GM18861 (cell line): ENCODE results near the gene CFAP77.

Experiments
- ATAC-seq: cut with Tn5 transposase; IDR thresholded peaks from one replicate; pipeline ENCODE4 v1.9.1; 2021; ENCODE audit not compliant: unreplicated experiment

The CFAP77 gene

DNA sequence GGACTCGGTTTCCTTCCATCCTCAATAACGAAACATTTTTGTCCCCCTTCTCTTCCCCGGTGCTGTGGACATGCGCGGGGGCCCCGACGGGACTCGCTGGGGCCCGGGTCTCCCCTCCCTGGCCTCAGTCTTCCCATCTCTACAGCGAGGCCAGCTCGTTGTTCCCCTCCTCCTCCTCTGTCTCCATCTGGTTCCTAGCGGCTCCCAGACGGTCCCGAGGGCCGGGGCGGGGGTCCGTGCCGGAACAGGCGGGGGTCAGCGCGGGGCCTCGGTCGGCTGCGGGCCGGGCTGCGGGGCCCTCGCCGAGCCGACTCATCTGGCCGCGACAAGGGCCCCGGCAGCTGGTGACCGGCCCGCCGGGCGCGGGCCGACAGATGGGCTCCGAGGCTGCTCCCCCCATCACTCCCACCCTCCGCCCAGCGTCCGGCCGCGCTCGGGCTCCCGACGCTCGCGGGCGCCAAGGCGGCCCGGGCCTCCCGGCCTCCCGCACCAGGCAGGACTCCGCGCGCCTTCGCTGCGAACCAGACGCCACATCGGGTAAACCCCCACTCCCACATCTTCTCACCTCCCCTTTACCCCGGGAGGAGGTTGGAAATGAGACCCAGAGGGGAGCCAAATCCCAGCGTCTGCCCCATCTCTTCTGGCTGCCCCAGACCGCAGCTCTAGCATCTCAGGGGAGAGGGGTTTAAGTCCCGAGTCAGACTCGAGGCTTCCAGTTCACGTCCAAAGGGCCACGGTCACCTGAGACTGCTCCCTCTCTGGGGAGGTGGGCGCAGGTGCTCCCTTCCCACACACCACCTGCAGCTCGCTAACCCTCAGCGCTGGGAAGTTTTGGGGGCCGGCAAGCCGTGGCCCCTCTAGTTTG is 180.5 kb downstream of the CFAP77 start:
- ATAC-seq, result no peak

DNA sequence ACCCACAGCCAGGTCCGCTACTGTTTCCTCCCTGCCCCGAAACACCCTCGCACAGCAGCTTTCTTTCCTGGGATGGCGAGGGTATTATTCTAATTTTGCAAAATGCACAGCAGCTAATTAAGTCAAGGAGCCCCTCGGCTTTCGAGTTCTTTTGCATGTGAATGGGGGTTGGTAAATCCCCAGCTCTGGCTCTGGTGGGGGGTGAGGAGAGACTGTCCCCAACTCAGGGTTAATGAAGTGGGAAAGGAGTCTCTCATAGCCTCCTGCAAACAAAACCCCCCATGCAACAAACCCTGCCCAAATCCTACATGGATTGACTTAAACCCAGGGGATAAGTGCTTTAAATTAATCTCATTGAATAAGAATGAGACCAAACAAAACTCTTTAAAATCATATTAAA is 181.2 kb downstream of the CFAP77 start:
- no peak for ATAC-seq

DNA sequence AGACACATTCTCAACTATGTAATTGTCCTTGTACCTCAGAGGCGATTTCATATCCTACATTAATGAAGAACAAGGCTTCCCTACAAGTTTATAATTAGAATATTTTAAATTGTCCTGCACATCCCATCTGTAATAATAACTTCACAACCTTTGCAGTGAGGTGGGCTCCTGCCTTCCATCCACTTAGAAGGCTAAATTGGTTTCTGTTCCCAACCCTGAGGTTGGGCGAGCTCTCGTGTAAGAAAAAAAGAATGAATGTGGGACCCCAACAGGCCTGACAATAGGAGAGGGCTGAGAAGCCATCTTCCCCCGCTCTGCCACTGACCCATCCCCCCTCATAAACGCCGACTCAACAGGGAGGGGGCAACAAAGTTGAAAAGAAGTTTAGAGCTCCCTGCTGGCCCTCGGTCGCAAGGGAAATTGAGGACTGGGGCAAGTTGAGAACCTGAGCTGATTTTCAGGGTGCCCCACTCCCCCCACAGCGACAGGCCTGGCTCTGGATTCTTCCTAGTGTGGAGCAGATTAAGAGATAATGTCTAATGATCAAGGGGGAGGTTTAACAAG is 181.8 kb downstream of the CFAP77 start:
- ATAC-seq, result no peak

DNA sequence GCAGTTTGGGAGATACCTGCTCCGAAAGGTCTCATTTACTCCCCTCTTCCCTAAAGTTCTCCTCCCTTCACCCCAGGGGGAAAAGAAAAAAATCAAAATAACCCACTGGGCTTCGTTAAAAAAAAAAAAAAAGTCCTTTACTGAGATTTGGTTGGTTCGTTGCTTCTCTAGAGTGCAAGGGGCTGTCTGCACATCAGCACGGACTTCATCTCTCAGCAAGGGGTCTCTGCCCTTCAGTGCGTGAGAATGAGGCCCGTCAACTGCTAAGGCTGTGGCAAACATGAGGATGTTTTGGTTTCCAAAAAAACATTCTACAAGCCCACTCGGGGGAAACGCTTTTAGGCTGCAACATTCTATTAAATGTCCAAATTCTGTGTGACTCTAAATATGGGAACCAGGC is 182.4 kb downstream of the CFAP77 start:
- no peak for ATAC-seq

DNA sequence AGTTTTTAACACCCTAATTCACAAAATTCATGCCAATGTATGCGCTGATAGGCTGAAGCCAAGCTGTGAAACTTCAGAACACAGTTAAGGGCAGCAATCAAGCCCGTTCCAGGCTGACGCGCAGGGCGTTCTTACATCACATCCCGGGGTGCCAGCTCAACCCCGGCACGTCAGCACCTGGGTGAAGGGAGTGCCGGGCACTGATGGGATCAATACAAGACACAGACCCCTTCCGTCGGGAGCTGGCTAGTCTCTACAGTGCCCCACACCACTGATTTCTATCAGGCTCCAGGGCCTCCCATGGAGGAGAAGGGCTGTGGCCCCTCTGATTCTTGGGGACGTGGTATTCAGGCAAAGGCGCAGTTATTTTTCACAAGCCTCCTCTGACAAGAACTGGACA is 184.4 kb downstream of the CFAP77 start:
- ATAC-seq, result no peak

DNA sequence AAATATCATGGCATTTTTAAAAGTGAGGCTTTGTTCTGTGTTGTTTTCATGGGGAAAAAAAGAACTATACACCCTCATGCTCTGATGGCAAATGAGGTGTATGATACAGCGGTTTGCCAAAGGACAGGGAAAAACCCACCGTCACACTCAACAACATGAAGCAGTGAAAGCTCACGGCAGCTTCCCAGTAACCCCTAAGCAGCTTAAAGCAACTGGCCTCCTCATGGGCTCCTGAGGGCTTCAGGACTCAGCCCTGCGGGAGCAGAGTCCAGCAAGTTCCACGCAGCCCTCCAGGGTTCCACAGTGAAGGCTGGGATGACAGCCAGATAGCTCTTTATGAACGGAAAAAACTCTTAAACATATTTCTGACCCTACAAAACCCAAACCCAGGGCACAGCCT is 185.3 kb downstream of the CFAP77 start:
- no peak for ATAC-seq

DNA sequence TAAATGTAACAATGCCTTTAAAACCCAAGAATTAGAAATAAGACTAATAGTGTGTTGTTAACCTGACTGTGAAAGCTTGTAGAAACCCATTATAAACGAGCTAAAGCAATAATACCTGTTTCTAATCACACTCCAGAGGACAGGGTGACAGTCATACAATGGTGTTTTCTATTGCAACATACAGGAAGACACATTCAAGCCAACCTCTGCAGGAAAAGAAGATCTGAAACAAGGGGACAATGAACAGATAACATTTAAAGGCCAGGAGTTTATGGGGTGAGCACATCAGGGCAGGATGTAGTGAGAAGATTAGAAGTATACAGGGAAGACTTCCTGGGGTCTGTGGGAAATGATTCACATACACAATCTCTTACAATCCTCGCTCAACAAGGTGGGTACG is 186.2 kb downstream of the CFAP77 start:
- no peak for ATAC-seq

DNA sequence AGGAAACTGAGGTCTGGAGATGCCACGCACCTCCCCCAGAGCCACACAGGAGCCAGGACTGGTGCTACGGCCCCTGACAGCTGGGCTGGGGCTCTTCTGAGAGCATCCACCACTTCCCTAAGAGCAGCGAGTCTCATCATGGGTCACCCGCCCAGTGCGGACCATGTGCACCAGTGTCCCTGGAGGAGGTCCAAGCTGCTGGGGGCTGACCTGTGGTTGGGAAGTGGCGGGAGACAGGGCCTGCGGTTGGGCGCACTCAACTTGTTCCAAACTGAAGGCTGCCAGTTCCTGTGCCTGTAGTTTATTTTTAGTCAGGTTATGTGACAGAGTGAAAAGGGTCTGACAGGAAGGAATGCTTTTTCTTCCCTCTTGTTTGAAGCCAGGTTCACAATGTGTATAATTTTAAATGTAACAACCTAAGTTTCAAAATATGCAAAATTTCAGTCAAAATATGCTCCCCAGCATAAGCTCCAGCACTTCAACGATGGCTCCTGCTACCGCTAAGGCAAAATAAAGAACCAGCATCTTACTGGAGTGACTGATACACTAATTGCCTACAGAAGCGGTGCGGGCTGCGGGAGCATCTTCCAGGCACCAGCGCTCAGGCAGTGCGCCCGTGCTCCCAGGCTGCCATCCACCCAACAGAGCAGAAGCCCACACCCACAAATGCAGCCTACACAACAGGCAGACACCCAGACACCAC is 187.2 kb downstream of the CFAP77 start:
- ATAC-seq, result no peak

DNA sequence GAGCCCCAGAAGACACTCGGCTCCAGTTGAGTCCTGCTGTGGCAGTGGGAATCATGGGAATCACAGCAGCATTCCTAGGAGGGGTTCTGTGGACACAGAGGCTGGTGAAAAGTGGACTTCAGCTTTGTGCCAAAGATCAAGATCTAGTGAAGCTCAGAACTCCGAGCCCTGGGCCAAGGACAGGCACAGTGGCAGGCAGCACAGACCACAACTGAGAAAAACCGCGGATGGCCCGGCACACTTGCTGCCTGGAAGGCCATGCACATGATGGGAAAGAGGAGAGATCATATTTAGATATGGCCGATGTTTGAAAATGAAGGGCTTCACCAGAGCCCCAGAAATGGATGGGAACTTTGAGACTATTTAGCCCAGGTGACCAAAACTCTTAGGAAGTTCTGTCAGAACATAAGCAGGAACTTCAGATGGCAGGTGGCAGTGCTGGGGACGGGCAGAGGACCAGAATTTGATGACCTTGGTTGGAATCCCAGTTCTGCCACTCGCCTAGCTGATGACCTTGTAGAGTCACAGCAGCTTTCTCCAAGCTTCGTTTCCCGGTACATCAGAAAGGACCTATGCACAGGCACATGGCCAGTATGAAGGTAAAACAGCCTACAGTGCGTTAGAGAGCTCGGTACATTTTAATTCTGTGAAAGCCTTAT is 190.4 kb downstream of the CFAP77 start:
- no peak for ATAC-seq

DNA sequence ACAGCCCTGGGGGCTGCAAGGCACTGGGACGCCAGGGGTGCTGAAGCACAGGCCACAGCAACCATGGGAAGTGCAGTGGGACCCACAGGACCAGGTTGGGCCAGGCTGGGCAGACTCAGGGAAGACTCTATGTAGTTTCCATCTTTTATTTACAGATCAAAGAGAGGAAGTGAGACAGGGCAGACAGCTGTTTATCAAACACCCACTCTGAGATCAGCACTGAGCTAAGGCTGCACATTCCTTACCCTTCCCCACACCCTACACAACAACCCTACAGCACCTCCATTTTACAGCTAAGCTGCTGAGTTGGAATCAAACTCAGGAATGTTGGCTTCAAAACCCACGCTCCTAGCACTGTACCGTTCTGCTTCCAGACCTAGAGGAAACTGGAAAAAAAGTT is 192.2 kb downstream of the CFAP77 start:
- no peak for ATAC-seq

DNA sequence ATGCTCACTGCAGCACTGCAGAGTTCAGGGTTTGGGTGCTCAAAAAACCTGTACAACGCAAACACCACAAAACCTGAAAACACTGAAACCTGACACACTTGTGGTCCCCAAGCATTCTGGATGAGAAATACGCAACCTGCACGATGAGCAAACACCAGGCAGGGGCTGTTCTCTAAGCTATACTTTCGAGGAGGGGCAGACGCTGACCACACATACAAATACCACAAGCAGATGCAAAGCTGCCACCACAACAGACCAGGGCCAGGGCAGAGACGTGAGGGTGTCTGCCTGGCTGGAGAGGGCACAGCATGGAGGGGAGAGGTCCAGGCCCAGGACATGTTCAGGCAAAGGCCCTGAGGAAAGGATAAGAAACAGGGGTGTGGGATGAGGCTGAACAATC is 195.4 kb downstream of the CFAP77 start:
- ATAC-seq, result no peak

DNA sequence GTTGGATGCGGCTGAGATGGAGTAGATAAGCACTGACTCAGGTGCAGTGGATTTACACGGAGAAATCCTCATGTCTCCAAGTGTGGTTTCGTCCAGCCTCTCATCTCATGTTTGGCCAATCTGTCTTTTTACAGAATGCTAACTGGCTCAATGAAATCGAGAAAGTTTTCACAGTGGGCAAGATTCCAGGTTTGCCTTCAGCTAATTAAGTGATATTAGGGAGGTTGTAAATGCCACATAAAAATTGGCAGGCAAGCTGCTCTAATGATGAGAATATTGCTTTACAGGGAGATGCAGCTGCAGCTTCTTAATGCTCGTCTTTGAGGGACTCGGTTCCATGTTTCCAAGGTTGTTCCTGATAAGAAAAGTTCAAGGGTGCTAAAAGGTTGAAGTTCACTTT is 196.1 kb downstream of the CFAP77 start:
- ATAC-seq, result no peak

DNA sequence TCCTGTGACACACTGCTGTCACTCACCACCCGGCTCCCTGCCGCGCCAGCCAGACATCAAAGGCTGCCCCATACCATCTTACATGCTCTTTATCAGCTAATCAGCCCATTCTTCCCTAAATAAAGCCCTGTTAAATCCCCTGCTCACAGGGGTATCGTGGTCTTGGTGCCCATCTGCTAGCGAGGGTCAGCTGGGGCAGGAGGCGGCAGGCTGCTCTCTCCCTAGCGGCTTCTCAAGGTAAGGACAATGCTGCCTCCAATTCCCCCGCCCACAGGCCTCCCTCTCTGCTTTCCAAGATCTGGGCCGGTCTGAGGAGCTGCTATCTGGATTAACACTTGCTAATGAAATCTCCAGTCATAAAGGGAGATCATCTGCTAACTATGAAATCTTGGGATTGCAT is 199.2 kb downstream of the CFAP77 start:
- ATAC-seq, result no peak

DNA sequence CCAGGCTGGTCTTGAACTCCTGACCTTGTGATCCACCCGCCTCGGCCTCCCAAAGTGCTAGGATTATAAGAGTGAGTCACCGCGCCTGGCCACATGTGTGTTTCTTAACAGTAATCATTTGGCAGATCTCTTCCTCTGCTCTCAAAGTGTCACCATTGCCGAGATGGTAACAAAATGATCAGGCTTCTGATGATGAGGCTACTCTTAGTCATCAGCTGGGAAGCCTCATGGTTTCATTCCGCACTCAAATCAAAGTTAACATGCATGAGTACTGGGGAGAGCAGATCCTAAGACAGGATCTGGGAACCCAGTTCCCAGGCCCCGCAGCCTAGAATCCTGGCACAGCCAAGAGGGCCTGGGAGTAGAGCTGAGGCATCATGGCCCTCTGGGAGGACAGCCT is 199.8 kb downstream of the CFAP77 start:
- no peak for ATAC-seq

DNA sequence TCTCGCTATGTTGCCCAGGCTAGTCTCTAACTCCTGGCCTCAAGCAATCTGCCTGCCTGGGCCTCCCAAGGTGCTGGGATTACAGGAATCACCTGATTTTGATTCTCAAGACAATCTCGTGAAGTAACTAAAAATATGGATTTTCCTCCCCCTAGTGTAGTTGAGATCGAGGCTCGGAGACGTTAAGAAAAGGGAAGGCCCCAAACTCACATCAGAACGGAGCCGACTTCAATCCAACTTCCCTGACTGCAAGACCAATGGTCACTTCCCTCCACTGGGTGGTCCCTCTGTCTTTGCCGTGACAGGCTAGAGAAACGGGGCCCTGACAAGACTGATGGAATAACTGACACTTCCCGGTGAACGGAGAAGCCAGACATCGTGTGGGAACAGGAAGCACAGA is 200.7 kb downstream of the CFAP77 start:
- no peak for ATAC-seq

DNA sequence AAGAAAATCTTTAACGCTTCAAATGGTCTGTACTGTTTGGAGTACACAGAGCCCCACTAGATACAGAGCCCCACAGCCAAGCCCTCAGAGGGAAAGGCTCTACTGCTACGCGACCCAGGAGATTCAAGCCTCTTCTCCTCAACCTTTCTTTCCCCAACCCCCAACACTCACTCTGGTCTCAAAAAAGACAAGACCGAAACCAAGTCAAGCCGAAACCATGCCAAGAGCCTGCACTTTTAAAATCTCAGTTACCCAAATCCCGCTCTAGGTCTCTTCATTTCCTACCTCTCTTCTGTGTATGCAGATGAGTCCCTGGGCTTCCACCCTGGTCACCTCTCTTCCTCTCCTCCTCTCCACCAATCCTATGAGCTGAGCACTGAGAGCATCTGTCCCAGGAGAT is 204.3 kb downstream of the CFAP77 start:
- ATAC-seq, result no peak

DNA sequence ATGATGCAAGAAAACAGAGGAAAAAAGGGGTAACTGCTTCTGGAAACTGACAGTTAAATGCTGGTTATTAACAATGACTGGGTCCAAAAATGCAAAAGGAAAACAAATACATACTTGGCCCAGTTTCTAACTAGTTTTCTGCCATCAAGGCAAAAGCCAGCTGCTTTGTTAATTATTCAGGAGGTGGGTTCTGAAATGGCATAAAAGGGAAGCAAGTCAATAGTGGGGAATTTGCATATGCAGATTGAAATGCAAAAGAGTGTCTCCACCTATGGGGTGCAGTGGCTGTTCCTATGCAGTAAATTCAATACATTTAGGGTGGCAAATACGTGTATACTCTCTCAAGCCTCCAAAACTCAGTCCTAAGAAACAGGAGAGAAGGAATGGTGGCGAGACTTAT is 205.8 kb downstream of the CFAP77 start:
- no peak for ATAC-seq

DNA sequence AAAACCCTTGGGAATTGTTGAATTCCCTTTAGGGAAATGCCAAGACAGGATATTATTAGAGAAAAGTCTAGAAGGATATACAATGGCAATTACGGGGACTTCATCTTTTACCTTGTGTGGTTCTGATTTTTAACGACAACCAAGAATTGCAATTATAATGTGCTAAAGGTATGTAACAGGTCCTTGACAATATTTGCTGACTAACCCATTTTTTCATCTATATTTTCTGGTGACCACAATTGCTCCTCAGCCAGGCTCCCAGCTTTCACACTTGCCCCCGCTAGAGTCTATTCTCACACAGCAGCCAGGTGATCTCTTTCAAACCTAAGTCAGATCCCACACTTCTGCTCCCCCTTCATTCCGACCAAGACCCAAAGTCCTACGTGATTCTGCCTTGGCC is 206.7 kb downstream of the CFAP77 start:
- no peak for ATAC-seq

DNA sequence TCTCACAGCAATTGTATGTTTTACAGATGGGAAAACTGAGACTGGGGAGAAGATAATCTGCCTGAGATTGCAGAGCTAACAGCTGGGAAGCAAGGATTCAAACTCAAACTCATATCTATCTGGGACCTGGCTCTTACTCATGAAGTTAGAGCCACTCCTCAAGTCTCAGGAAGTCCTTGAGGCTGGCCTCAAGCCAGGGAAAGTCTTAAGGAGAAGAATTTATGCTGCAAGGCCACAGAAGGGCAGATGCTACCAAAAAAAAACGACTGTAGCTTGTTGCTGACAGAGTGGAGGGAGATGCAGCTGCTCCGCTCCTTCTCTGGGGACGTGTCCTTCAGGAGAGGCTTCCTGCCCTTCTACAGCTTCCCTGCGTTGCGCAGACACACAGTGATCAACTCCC is 212.1 kb downstream of the CFAP77 start:
- ATAC-seq, result no peak
